HEK293 (cell line): ENCODE data around the gene EVA1C.
A peak's percentile ranks its signal among the peaks of the same experiment; 100 is the strongest.

ENCODE experiments used
- CTCF ChIA-PET: fragments of 350-600 bp; formaldehyde crosslinking; extraction: SDS; loops from one replicate; lab custom pipeline; 2021; ENCODE audit warnings: antibody characterized with exemption; lab: Yijun Ruan, JAX
- POLR2A ChIA-PET: fragments of 300-600 bp; formaldehyde crosslinking; extraction: SDS; loops from one replicate; lab custom pipeline; 2020; ENCODE audit warnings: antibody characterized with exemption, inconsistent platforms; lab: Yijun Ruan, JAX
- H3K27ac ChIP-seq: fragments of 200-500 bp; sonication (Bioruptor generic); 2 replicates; pipeline ENCODE4 v1.5.1; 2014; ENCODE audit warnings: low read depth, low read length, control low read depth, inconsistent platforms; ENCODE audit errors: extremely low read depth
- H3K36me3 ChIP-seq, 2 experiments: fragments of 200-500 bp in 1 of 2; sonication (Bioruptor generic) in 1 of 2; 1 replicate in 1 of 2; 2 replicates in 1 of 2; pipeline ENCODE4 v1.5.1; 2014 to 2017; ENCODE audit warnings: inconsistent platforms in 2 of 2, low read length in 2 of 2; ENCODE audit not compliant: control insufficient read depth in 2 of 2, insufficient read depth in 1 of 2
- H3K4me1 ChIP-seq: fragments of 200-500 bp; sonication (Bioruptor generic); 2 replicates; pipeline ENCODE4 v1.5.1; 2014; ENCODE audit warnings: mild to moderate bottlenecking, low read length, inconsistent platforms; ENCODE audit not compliant: control insufficient read depth, insufficient read depth
- H3K4me3 ChIP-seq: 2 replicates; pipeline ENCODE4 v1.5.1; 2011; ENCODE audit warnings: low read depth, mild to moderate bottlenecking, control low read depth, low read length, moderate library complexity
- H3K9me3 ChIP-seq: fragments of 200-500 bp; sonication (Bioruptor generic); 2 replicates; pipeline ENCODE4 v1.5.1; 2014; ENCODE audit warnings: low read depth, low read length, inconsistent platforms; ENCODE audit not compliant: control insufficient read depth, insufficient read depth
- BCL11A ChIP-seq: fragments of 450-650 bp; formaldehyde crosslinking; IDR thresholded peaks from 2 replicates; pipeline ENCODE4 v1.5.1; 2016; ENCODE audit warnings: low read depth, missing biosample characterization, missing genetic modification characterization
- SETDB1 ChIP-seq: IDR thresholded peaks from one replicate; pipeline ENCODE4 v1.6.1; 2017; ENCODE audit warnings: mild to moderate bottlenecking, low read length, moderate library complexity, mixed read lengths; ENCODE audit not compliant: insufficient read length
- ZNF121 ChIP-seq: fragments of 450-650 bp; formaldehyde crosslinking; IDR thresholded peaks from 2 replicates; pipeline ENCODE4 v1.5.1; 2016; ENCODE audit warnings: missing biosample characterization, missing genetic modification characterization
- ZNF354C ChIP-seq: fragments of 450-650 bp; formaldehyde crosslinking; IDR thresholded peaks from 2 replicates; pipeline ENCODE4 v1.5.1; 2016; ENCODE audit warnings: missing biosample characterization, missing genetic modification characterization, low read depth, borderline replicate concordance
- ZNF510 ChIP-seq: fragments of 450-650 bp; formaldehyde crosslinking; IDR thresholded peaks from 2 replicates; pipeline ENCODE4 v1.5.1; 2018; ENCODE audit warnings: mild to moderate bottlenecking, missing genetic modification characterization, missing biosample characterization; ENCODE audit not compliant: insufficient replicate concordance
- ZNF518A ChIP-seq: fragments of 450-650 bp; formaldehyde crosslinking; conservative IDR thresholded peaks from 2 replicates; pipeline ENCODE4 v1.5.1; 2016; ENCODE audit warnings: low read depth, missing biosample characterization, missing genetic modification characterization
- ZNF610 ChIP-seq: fragments of 450-650 bp; formaldehyde crosslinking; IDR thresholded peaks from 2 replicates; pipeline ENCODE4 v1.5.1; 2016; ENCODE audit warnings: missing biosample characterization, missing genetic modification characterization, borderline replicate concordance
- TF ChIP-seq, protein P1 (sequence below): fragments of 450-650 bp; formaldehyde crosslinking; IDR thresholded peaks from 2 replicates; pipeline ENCODE4 v1.5.1; 2016; ENCODE audit warnings: missing biosample characterization, missing genetic modification characterization, low read depth
- TF ChIP-seq, protein P2 (sequence below): fragments of 450-650 bp; formaldehyde crosslinking; IDR thresholded peaks from 2 replicates; pipeline ENCODE4 v1.5.1; 2016; ENCODE audit warnings: missing biosample characterization, missing genetic modification characterization
- TF ChIP-seq, protein P3 (sequence below): fragments of 450-650 bp; formaldehyde crosslinking; IDR thresholded peaks from 2 replicates; pipeline ENCODE4 v1.5.1; 2016; ENCODE audit warnings: missing biosample characterization, missing genetic modification characterization
- TF ChIP-seq, protein P4 (sequence below): fragments of 450-650 bp; formaldehyde crosslinking; IDR thresholded peaks from 2 replicates; pipeline ENCODE4; 2016; ENCODE audit warnings: missing biosample characterization, missing genetic modification characterization

The EVA1C gene

GRCh38 chr21:32422064-32422463 is 9.6 kb downstream of the EVA1C start:
- Histone ChIP-seq H3K36me3 (no peaks in the 10 kb centered on the region), H3K9me3 (no peaks in the 10 kb centered on the region), H3K4me1 (no peaks in the 10 kb centered on the region)
- TF ChIP-seq, protein P1, sequence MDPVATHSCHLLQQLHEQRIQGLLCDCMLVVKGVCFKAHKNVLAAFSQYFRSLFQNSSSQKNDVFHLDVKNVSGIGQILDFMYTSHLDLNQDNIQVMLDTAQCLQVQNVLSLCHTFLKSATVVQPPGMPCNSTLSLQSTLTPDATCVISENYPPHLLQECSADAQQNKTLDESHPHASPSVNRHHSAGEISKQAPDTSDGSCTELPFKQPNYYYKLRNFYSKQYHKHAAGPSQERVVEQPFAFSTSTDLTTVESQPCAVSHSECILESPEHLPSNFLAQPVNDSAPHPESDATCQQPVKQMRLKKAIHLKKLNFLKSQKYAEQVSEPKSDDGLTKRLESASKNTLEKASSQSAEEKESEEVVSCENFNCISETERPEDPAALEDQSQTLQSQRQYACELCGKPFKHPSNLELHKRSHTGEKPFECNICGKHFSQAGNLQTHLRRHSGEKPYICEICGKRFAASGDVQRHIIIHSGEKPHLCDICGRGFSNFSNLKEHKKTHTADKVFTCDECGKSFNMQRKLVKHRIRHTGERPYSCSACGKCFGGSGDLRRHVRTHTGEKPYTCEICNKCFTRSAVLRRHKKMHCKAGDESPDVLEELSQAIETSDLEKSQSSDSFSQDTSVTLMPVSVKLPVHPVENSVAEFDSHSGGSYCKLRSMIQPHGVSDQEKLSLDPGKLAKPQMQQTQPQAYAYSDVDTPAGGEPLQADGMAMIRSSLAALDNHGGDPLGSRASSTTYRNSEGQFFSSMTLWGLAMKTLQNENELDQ (tag by site-specific recombination) = no peak
- TF ChIP-seq ZNF510 (tag by site-specific recombination) (peak; percentile 22), ZNF121 (0 out of 2 replicates have a peak, but pooled peaks have one; percentile 3), ZNF518A (tag by site-specific recombination) (peak; percentile 20; the same call in 1 of the 2 replicates), SETDB1 (peak; percentile 25), ZNF610 (0 out of 2 replicates have a peak, but pooled peaks have one; percentile 47), ZNF354C (tag by site-specific recombination) (no peak)
- TF ChIP-seq, protein P2, sequence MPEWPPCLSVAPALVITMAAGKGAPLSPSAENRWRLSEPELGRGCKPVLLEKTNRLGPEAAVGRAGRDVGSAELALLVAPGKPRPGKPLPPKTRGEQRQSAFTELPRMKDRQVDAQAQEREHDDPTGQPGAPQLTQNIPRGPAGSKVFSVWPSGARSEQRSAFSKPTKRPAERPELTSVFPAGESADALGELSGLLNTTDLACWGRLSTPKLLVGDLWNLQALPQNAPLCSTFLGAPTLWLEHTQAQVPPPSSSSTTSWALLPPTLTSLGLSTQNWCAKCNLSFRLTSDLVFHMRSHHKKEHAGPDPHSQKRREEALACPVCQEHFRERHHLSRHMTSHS (tag by site-specific recombination) = no peak
- TF ChIP-seq, protein P3, sequence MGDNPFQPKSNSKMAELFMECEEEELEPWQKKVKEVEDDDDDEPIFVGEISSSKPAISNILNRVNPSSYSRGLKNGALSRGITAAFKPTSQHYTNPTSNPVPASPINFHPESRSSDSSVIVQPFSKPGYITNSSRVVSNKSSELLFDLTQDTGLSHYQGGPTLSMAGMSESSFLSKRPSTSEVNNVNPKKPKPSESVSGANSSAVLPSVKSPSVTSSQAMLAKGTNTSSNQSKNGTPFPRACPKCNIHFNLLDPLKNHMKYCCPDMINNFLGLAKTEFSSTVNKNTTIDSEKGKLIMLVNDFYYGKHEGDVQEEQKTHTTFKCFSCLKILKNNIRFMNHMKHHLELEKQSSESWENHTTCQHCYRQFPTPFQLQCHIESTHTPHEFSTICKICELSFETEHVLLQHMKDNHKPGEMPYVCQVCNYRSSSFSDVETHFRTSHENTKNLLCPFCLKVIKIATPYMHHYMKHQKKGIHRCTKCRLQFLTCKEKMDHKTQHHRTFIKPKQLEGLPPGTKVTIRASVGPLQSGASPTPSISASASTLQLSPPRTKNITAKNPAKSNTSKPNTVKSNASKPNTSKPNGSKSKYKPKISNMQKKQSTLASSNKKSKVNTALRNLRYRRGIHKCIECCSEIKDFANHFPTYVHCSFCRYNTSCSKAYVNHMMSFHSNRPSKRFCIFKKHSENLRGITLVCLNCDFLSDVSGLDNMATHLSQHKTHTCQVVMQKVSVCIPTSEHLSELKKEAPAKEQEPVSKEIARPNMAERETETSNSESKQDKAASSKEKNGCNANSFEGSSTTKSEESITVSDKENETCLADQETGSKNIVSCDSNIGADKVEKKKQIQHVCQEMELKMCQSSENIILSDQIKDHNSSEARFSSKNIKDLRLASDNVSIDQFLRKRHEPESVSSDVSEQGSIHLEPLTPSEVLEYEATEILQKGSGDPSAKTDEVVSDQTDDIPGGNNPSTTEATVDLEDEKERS (tag by site-specific recombination) = peak; percentile 70; the same call in 1 of the 2 replicates
- TF ChIP-seq, all 188 proteins: peak for 6
- ChIA-PET POLR2A (no interaction called here), CTCF (interaction anchor here (1.0 to 1.5 kb wide), 3 partner anchors 8 to 179 kb away, joined by 3 to 5 read pairs (median 3); no protein-coding TSS in a partner anchor)
- Histone ChIP-seq H3K4me3 (no peak overlapping the region), H3K27ac (no peak overlapping the region)

- H3K27ac ChIP-seq = no peak overlapping the region
- no peaks in the 10 kb centered on the region for H3K36me3 ChIP-seq
- POLR2A ChIA-PET = no interaction called here
- H3K4me3 ChIP-seq = no peak overlapping the region
- no peaks in the 10 kb centered on the region for H3K9me3 ChIP-seq
- H3K4me1 ChIP-seq = no peaks in the 10 kb centered on the region
- CTCF ChIA-PET = interaction anchor here (1.5 kb wide), 1 partner anchor 9 kb away, joined by 3 read pairs; no protein-coding TSS in a partner anchor
- TF ChIP-seq, protein P4, sequence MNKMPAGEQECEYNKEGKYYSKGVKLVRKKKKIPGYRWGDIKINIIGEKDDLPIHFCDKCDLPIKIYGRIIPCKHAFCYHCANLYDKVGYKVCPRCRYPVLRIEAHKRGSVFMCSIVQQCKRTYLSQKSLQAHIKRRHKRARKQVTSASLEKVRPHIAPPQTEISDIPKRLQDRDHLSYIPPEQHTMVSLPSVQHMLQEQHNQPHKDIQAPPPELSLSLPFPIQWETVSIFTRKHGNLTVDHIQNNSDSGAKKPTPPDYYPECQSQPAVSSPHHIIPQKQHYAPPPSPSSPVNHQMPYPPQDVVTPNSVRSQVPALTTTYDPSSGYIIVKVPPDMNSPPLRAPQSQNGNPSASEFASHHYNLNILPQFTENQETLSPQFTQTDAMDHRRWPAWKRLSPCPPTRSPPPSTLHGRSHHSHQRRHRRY (tag by site-specific recombination) = no peak
- no peak for TF ChIP-seq ZNF518A (tag by site-specific recombination)
- TF ChIP-seq BCL11A (tag by site-specific recombination) = no peak
These were observed 11.0 kb downstream of the EVA1C start for GRCh38 chr21:32423320-32424190.
